GM04504 (cell line): ENCODE data around the gene SIRPG.
A peak's percentile ranks its signal among the peaks of the same experiment; 100 is the strongest.
"Not testable (repeated sequence)": the region's sequence is repeated elsewhere in the genome, so short reads cannot be mapped to it uniquely, and the experiment has no call there.

Experiments used
- DNase-seq: peaks from one replicate; pipeline ENCODE4 v3.0.0-alpha.2; 2012; ENCODE audit warnings: low read depth

SIRPG gene

GRCh38 chr20:1671891-1672669 is 14.5 kb upstream of the SIRPG start:
- DNase-seq, result no peak

- peak; percentile 57 for DNase-seq
These were observed 11.7 kb upstream of the SIRPG start for GRCh38 chr20:1669304-1669703.

GRCh38 chr20:1667502-1668085 is 10.0 kb upstream of the SIRPG start:
- DNase-seq, result no peak

GRCh38 chr20:1666802-1667201 is 9.2 kb upstream of the SIRPG start:
- DNase-seq, result no peak

GRCh38 chr20:1665345-1665744 is 7.8 kb upstream of the SIRPG start:
- DNase-seq, result no peak

- DNase-seq, result no peak
These were observed 7.3 kb upstream of the SIRPG start for GRCh38 chr20:1664911-1665310.

GRCh38 chr20:1663917-1664316 is 6.3 kb upstream of the SIRPG start:
- DNase-seq, result peak; percentile 4

- DNase-seq, result no peak
These were observed 4.1 kb upstream of the SIRPG start for GRCh38 chr20:1661542-1662299.

GRCh38 chr20:1660246-1660645 is 2.7 kb upstream of the SIRPG start:
- no peak for DNase-seq

- DNase-seq, result no peak
These were observed 735 bp downstream of the SIRPG start for GRCh38 chr20:1656844-1657243.

- DNase-seq, result no peak
These were observed 2.6 kb downstream of the SIRPG start for GRCh38 chr20:1654996-1655395.

- DNase-seq, result no peak
These were observed 4.6 kb downstream of the SIRPG start for GRCh38 chr20:1652960-1653359.

GRCh38 chr20:1652104-1652503 is 5.5 kb downstream of the SIRPG start:
- DNase-seq, result no peak

GRCh38 chr20:1651268-1652058 is 6.1 kb downstream of the SIRPG start:
- DNase-seq, result no peak

- no peak for DNase-seq
These were observed 9.5 kb downstream of the SIRPG start for GRCh38 chr20:1648101-1648500.

GRCh38 chr20:1646975-1647431 is 10.6 kb downstream of the SIRPG start:
- DNase-seq, result no peak

- DNase-seq, result no peak
These were observed 13.2 kb downstream of the SIRPG start for GRCh38 chr20:1644101-1644962.

GRCh38 chr20:1638643-1639042 is 18.9 kb downstream of the SIRPG start:
- DNase-seq, result not testable (repeated sequence)

- no peak for DNase-seq
These were observed 19.8 kb downstream of the SIRPG start for GRCh38 chr20:1637755-1638154.

GRCh38 chr20:1637226-1637625 is 20.4 kb downstream of the SIRPG start:
- DNase-seq, result no peak

- DNase-seq, result no peak
These were observed 21.0 kb downstream of the SIRPG start for GRCh38 chr20:1636621-1637020.
